Activated CD8-positive, alpha-beta memory T cell treated with anti-CD3 and anti-CD28 coated beads for 48 hours (primary cell): ENCODE measurements around the gene GABBR2.

Experiments
- DNase-seq, 3 experiments: peaks; one replicate each; pipeline ENCODE4 v3.0.0-alpha.2; 2020; ENCODE audit warnings: low read depth in 2 of 3, low spot score in 2 of 3

GABBR2 gene

GRCh38 chr9:98570663-98571440 lies 137.9 kb downstream of the GABBR2 start:
- DNase-seq, result no peak

- no peak for DNase-seq
Observed at GRCh38 chr9:98570055-98570454, 138.7 kb downstream of the GABBR2 start.

- no peak for DNase-seq
Observed at GRCh38 chr9:98569491-98569890, 139.2 kb downstream of the GABBR2 start.

- DNase-seq, result no peak
Observed at GRCh38 chr9:98568909-98569469, 139.7 kb downstream of the GABBR2 start.

GRCh38 chr9:98568234-98568908 lies 140.4 kb downstream of the GABBR2 start:
- no peak for DNase-seq

GRCh38 chr9:98567540-98568233 lies 141.0 kb downstream of the GABBR2 start:
- no peak for DNase-seq

- DNase-seq, result no peak
Observed at GRCh38 chr9:98565152-98566135, 143.3 kb downstream of the GABBR2 start.

- DNase-seq, result no peak
Observed at GRCh38 chr9:98564714-98565113, 144.0 kb downstream of the GABBR2 start.

- no peak for DNase-seq
Observed at GRCh38 chr9:98563988-98564387, 144.7 kb downstream of the GABBR2 start.

GRCh38 chr9:98563212-98563907 lies 145.4 kb downstream of the GABBR2 start:
- DNase-seq, result no peak

- DNase-seq, result no peak
Observed at GRCh38 chr9:98559561-98559960, 149.2 kb downstream of the GABBR2 start.

GRCh38 chr9:98558575-98558974 lies 150.2 kb downstream of the GABBR2 start:
- no peak for DNase-seq

- no peak for DNase-seq
Observed at GRCh38 chr9:98556511-98556910, 152.2 kb downstream of the GABBR2 start.

GRCh38 chr9:98555651-98556465 lies 152.9 kb downstream of the GABBR2 start:
- no peak for DNase-seq

- no peak for DNase-seq
Observed at GRCh38 chr9:98554752-98555151, 154.0 kb downstream of the GABBR2 start.

GRCh38 chr9:98552331-98552730 lies 156.4 kb downstream of the GABBR2 start:
- DNase-seq, result no peak

- no peak for DNase-seq
Observed at GRCh38 chr9:98551511-98552286, 157.0 kb downstream of the GABBR2 start.

- no peak for DNase-seq
Observed at GRCh38 chr9:98550206-98550820, 158.4 kb downstream of the GABBR2 start.
